C4-2B (cell line): ENCODE measurements around the gene GCAT.
"Not testable (repeated sequence)": the region's sequence is repeated elsewhere in the genome, so short reads cannot be mapped to it uniquely, and the experiment has no call there.

Experiments
- H3K27ac ChIP-seq: fragments of 450-650 bp; 2 replicates; pipeline ENCODE4 v1.5.1; 2017
- CTCF ChIP-seq: fragments of 450-650 bp; conservative IDR thresholded peaks from 2 replicates; pipeline ENCODE4 v1.5.1; 2017; ENCODE audit warnings: mild to moderate bottlenecking
- ZFX ChIP-seq: fragments of 450-650 bp; IDR thresholded peaks from 2 replicates; pipeline ENCODE4 v1.6.1; 2017

The GCAT gene

GRCh38 chr22:37782340-37783168 is 25.2 kb upstream of the GCAT start:
- H3K27ac ChIP-seq, result peak overlapping the region; percentile 77; the same call in 1 of the 2 replicates
- TF ChIP-seq ZFX, result no peak
- no peak for TF ChIP-seq CTCF

GRCh38 chr22:37784829-37785495 is 22.8 kb upstream of the GCAT start:
- H3K27ac ChIP-seq, result peak overlapping the region; percentile 77
- no peak for TF ChIP-seq CTCF
- TF ChIP-seq ZFX, result no peak

GRCh38 chr22:37790234-37790633 is 17.5 kb upstream of the GCAT start:
- H3K27ac ChIP-seq, result no peak overlapping the region
- TF ChIP-seq ZFX (no peak), CTCF (no peak)

GRCh38 chr22:37792494-37792893 is 15.2 kb upstream of the GCAT start:
- TF ChIP-seq CTCF, result no peak
- TF ChIP-seq ZFX, result no peak

GRCh38 chr22:37794376-37794775 is 13.4 kb upstream of the GCAT start:
- TF ChIP-seq CTCF (no peak), ZFX (no peak)

More at GRCh38 chr22:37792494-37792893, 15.2 kb upstream of the GCAT start:
- no peak overlapping the region for H3K27ac ChIP-seq

GRCh38 chr22:37796079-37796478 is 11.7 kb upstream of the GCAT start:
- H3K27ac ChIP-seq, result no peak overlapping the region
- no peak for TF ChIP-seq CTCF

More at GRCh38 chr22:37794376-37794775, 13.4 kb upstream of the GCAT start:
- no peak overlapping the region for H3K27ac ChIP-seq

GRCh38 chr22:37797259-37797658 is 10.5 kb upstream of the GCAT start:
- not testable (repeated sequence) for H3K27ac ChIP-seq
